SH-SY5Y (cell line): Measurements from ENCODE around the gene EIF3F.

Experiments used
- GATA2 ChIP-seq: IDR thresholded peaks from 2 replicates; pipeline ENCODE4 v1.6.1; 2011; ENCODE audit warnings: mild to moderate bottlenecking, low read depth, low read length
- GATA3 ChIP-seq: IDR thresholded peaks from 2 replicates; pipeline ENCODE4 v1.6.1; 2011; ENCODE audit warnings: low read depth, mild to moderate bottlenecking, low read length, moderate library complexity

GRCh38 chr11:7965386-7965785, 21.8 kb upstream of the EIF3F start, which contains the start of gene NLRP10:
- TF ChIP-seq GATA3 (no peak), GATA2 (no peak)
